Amniotic epithelial cell (primary cell): ENCODE data around the gene CDK8.

Source experiments
- DNase-seq: peaks from one replicate; pipeline ENCODE4 v3.0.0-alpha.2; 2010; ENCODE audit warnings: low read depth

Gene CDK8

DNA sequence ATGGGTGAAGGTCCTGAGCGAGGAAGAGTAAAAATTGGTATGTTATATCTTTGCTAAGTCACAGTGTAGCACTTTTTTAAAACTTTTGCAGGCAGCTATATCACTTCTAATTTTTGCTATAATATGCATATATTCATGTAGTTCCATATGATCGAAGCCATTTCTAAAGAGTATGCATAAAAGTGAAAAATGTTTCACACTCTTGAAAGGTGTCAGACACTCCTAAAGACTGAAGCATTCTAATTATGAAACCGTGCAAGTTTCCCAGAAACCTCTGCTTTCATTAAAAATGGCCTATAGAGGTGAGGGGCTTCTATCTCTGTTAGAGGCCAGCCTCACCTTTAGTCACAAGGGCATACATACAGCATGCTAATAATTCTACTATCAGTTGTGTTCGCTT, 128.9 kb downstream of the CDK8 start:
- no peak for DNase-seq

DNA sequence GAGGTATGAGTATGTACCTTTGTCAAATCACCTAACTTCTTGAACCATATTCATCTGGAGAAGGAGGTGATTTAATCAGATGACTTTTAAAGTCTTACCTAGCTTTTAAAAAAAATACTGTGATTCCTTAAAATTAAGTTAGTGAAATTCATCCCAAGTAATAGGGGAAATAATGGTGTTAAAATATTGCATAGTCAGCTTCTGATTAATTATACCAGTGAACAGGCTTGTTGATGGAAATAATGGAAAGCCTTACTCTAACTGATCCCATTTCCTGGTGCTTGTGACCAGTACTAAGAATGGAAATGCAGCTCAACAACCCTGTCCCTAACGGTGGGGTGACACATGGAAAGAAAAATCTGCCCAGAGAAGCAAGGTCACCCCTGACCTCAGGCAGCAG, 130.7 kb downstream of the CDK8 start:
- DNase-seq: no peak

DNA sequence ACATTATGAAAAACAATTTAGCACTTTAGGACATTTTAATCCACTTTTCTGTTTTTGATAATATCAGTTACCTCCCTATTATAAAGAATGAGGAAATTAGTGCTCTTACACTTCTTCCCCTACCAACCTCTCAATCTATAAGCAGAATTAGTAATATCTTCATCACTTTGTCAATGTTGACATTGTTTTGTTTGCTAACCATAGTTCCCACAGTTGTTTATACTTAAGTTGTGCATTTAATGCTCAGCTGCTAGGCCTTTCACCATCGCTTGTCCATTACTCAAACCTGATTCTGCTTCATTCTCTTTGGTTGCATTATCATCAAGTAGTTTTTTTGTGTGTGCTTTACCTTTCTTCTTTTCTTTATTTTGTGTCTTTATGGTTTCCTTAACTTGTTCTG, 132.1 kb downstream of the CDK8 start:
- peak; percentile 4 for DNase-seq

DNA sequence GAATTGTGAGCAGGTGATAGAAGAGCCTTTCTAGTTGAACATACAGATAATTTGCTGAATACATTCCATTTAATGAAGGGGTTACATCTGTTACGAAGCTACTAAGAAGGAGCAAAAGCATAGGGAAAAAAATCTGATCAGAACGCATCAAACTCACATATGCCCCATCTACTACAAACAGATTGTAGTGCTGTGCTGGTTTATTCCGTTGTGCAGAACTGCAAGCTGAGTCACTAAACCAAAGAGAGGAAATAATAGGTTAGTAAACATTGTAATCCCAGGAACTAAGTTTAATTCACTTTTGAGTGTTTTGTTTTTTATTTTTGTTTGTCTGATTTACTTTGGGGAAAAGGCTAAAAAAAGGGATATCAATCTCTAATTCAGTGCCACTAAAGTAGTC, 136.3 kb downstream of the CDK8 start:
- no peak for DNase-seq

DNA sequence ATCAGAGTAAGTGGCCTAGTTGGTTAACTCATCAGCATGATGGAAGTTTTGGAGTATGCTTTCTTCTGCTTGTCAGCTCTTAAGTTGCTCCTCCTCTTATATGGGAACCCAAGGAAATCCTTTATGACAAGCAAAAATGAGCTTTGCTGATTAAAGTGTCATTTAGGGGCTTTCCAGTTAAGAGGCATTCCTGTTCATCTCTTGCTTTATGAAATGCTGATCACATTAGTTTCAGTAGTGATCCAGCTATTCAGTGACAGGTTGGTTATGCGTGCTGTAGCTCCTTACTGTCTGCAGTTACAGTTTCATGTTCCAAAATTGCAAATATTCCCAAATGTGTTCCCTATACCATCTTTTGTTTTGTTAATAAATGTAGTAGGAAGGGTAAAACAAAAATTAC, 146.6 kb downstream of the CDK8 start:
- no peak for DNase-seq

DNA sequence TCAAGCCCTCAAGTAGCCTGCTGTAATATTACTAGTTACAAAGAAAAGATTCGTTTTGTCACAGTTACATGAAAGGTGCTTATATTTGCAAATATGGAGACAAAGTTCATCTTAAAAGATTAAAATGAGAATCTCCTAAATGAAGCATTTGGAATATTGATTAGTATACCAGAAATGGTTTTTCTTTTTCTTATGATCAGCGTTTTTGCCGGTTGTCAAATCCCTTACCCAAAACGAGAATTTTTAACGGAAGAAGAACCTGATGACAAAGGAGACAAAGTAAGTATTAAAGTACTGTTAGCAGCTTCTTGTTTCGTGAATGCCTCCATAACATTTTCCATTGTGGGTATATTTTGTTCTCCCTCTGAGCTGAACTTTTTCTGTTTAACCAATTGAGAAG, 147.1 kb downstream of the CDK8 start:
- DNase-seq: no peak

DNA sequence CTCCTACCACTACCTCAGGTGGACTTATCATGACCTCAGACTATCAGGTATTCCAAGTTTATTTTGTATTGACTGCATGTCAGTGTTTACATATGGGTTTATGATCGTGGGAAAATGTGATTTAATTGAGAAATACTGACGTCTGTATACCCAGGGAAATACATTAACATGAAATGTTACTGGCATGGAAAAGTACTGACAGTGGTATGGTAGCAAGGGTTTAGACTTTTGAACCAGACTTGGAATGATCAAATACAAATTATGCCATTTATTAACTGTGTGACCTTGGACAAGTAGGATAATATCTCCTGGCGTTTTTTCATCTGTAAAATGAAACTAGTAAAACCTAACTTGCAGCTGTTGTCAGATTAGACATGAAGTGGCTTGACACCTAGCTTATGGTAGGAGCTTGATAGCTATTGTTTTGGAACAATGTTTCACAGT, 147.7 kb downstream of the CDK8 start:
- no peak for DNase-seq

DNA sequence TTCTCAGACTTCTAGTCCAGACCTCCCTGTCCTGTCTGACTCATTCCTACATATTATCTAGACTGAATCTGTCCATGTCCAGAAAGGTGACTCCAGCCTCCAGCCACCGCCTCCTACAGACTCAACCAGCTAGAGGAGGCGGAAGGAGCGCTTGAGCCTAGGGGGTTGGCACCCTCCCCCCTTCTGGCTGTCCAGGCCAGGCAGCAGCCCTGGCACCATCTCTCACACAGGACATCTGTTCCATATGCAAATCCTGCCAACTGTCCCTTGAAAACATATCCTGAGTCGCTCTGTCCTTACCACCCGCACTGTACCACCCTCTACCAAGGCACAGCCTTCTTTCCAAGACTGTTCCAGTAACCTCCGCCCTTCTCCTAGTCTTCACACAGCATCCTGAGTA, 152.9 kb downstream of the CDK8 start:
- no peak for DNase-seq

DNA sequence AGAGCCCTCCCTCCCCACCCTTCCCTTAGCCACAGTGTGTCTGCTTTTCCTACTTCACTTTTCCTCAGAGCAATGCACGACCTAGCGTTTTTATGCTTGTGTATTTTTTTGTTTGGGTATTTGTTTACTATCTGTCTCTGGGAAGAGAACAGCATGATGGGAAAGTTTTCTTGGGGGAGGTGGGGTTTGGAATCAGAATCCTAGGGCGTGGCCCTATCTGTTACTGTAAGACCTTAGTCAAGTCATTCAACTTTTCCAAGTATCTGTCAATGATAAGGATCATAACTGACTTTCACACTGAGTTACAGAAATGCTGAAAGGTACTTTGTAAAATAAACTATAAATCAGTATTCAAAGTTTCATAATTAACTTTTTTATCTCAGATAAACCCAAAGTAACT, 157.3 kb downstream of the CDK8 start:
- no peak for DNase-seq

DNA sequence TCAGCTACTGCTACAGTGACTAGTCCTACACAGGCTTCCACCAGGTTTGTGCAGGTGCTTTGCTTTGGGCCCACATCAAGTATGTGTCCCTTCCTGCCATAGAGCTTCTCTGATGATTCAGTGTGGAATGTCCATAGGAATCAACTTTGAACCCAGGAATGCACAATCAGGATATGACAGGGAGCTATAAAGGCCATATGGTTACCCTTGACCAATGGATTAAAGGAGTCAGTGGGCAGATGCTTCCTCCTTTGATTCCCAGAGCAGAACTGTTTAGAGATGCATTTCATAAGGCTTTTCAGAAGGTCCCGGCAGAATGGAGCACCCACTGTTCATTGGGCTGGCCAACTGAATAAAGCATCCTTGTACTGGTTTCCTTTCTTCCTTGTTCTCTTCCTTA, 158.3 kb downstream of the CDK8 start:
- no peak for DNase-seq

DNA sequence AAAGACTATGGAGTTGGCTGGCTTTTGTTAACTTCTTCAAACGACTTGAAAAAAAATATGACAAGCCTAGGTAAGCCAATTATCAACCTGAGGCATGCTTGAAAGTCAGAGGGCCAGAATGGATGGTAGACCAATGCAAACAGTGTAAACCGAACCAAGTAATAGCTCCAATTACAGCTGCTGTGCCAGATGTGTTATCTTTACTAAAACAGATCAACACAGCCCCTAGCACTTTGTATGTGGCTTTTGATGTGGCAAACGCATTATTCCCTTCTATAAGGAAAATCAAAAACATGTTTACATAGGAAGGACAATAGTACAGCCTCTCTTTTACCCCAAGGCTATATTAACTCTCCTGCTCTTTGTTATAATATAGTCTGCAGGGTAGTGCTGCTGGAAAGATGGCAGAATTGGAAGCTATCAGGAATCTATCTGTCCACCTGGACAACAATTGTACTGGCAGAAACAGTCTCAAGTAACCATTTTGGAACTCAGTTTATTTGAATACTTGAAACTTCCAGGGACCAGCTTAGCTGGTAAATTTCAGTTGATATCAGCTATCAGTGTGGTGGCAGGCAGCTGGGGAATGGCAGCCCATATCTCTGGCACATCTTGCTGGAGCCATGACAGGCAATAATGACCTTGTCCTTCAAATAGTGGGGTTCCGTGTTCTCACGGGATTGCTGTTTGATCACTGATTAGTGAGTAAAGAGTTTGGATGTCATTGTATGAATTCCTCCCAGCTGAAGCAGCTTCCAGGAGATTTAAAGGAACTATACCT, 159.2 kb downstream of the CDK8 start:
- DNase-seq: no peak

DNA sequence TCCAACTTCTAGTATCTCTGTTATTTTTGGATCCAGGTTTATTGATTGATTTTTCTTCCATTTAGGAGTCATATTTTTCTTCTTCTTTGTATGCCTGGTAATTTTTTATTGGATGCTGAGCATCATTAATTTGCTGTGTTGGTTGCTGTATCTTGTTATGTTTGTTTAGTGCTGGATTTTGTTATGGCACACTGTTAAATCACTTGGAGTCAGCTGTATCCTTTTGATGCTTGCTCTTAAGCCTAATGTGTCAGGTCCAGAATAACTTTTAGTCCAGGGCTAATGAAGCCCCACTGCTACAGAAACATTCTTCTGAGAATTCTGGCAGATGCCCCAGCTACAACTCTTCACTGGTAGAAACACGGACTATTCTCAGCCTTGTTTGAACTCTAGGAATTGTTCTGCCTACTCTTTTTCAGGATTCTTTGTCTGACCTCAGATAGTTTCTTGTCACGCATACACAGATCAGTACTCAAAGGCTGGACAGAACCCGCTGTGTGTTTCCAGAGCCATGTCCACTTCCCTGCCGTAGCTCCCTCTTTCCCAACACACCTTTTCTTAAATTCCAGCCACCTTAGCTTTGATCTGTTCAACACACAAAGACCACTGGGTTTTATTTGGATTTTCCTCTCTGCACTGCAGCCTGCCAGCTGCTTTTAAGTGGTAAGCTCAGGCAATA, 166.5 kb downstream of the CDK8 start:
- DNase-seq: no peak

DNA sequence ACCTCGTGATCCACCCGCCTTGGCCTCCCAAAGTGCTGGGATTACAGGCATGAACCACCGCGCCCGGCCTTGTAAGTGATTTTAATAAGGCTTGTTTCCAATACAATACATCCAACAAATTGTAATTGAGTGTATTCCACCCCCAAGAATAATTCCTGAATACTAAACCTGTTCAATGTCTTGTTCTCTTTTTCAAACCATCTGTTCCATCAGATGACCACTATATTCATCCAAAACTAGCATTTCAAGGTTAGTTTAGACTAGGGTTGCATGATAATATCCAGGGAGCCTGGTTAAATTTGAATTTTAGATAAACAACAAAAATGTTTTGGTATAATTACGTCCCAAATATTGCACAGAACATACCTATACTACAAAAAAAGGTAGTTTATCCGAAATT, 168.1 kb downstream of the CDK8 start:
- no peak for DNase-seq

DNA sequence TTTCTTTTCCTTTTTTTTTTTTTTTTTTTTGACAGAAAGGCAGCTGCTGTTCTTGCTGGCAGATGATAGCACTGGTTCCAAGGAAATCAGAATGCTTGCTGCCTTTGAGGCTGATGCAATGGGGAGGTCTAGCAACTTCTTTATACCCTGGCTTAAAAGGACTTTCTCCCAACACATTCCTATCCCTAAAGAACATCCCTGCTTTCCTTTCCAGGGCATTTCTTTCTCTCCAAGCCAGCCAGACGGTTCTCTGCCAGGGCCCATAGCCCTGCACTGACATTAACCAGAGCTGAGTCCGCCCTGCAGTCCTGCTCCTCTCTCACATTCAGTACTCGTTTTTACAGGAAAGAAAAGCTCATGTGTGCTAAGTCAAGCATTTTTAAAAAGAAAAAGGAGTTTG, 169.7 kb downstream of the CDK8 start:
- peak; percentile 20 for DNase-seq

DNA sequence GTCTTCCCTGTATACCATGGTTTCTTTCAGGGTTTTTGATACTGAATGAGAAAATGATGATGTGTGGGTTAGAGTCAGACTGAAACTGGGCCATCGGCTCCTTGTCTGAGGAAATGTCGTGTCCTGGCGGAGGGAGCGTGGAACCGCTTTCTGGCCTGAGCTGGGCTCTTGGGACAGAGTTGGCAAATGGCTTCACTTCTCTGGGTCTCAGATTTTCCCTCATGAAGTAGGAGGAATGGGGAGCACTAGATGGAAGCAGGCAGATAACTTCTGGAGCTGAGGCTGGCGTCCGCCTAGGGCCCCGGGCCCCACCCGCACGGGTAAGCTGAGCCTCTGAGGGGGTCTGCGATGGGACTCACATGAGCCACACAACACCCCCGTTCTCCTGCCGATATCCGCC, 170.3 kb downstream of the CDK8 start:
- no peak for DNase-seq

DNA sequence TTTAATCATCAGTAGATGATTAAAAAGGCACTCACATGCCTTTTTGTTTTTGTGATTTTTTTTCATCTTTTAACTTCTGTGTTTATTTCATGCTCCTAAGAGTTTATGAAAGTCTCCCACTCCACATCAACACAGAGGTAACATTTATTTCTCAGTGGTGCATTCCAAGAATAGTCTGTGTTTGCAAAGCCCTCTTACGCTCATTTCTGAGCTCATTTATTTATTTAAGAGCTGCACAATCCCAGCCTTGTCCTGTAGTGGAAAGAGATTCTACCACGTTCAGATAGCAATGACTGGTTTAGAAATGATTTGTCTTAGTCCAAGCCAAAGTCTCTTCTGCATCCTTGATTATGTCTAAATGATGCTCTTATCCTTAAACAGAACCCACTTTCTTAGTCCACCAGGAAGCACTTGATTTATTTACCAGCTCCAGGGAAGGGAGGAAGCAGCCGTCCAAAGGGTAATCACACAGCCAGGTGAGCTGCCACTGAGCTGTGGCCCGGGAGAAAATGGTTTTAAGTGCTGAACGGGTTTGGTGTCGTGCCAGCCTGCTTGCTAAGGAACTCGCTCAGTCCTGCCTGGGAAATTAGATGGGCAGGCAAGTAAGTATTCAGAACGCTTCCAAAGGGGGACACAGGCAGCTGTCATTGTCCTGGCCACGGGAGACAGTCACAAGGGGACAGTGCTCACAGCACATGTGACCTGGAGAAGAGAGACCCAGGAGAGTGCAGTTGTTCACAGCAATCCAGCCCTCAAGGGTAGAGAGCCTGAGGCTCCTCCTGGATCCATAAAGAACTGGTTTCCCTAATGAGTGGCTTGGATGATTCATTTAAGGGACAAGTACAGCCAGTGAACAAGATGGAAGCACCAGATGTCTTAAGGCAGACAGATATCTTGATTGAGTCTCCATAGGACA, 171.8 kb downstream of the CDK8 start:
- DNase-seq: no peak

DNA sequence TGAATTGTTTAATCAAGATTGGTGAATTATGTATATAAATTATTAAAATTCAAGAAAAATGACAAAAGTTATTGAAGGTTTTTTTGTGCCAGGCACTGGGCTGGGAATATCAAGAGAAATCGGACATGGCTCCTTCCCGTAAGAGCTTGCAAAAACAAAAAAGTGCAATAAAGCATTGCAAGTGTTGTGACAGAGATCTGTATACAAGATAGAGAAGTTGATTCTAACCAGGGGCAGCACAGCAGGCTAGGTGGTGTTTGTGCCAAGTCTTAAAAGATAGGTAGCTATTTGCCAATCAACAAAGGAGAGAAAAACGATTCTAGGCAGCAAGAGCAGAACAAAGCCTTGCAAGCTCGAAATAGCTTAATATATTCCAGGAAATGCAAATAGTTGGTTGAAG, 179.8 kb downstream of the CDK8 start:
- DNase-seq: no peak

DNA sequence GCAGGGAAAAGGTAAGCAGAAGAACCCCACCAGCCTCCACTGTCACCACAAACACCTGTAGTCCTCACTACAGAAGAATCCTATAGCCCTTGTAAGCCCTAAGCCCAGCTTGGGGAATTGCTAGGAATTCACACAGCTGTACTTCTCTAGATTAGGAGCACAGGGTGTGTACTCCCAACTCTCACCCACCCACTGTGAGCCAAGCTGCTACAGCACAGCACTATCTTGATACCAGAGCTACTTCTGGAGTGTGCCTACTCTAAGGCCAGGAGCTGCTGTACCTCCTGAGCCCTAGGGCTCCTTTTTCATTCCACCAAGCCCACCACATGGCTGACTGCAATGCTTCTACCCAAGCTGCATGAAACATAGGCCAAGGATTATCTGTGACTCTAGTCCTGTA, 181.2 kb downstream of the CDK8 start:
- no peak for DNase-seq

DNA sequence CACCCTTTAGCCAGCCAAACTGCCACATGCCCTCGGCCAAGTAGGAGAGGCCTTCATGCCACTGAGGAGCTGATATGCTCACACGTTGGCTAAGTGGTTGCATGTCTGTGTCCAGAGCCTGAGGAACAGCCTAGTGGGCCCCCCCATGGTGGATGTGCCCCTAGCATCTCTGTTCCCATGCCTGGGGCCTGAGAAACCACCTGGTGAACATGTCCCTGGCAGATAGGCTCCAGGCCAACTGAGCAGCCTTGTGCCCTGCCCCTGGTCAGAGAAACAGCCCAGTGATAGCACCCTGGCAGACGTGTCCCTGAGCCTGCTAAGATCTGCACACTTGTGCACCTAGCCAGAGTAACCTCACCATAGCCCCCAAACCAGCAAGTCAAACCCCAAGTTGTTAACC, 181.7 kb downstream of the CDK8 start:
- DNase-seq: no peak

DNA sequence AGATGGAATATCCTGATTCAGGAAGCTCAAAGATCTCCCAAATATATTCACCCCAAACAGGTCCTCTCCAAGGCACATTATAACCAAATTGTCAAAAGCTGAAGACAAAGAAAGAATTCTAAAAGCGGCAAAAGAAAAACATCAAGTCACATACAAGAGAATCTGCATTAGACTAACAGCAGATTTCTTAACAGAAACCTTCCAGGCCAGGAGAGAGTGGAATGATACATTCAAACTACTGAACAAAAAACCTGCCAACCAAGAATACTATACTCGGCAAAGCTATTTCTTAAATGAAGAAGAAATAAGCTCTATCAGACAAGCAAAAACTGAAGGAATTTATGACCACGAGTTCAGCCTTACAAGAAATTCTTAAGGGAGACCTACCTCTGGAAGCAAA, 183.0 kb downstream of the CDK8 start:
- no peak for DNase-seq

DNA sequence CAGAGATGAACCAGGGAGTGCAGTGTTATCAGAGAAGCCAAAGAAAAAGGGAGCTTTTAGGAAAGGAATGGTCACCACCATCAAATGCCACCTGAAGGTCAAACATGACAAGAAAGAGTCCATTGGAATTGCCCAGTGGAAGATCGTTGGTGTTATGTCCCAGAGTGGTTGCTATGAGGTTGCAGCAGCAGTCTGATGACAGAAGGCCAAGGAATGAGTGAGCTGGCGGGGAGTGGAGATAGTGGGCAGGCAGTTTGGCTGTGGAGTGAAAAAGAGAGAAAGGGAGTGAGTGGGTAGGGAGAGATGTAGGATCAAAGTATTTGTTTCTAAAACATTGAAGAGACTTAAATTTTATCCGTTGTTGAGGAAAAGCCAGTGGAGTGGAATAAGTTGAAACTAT, 186.2 kb downstream of the CDK8 start:
- DNase-seq: no peak

DNA sequence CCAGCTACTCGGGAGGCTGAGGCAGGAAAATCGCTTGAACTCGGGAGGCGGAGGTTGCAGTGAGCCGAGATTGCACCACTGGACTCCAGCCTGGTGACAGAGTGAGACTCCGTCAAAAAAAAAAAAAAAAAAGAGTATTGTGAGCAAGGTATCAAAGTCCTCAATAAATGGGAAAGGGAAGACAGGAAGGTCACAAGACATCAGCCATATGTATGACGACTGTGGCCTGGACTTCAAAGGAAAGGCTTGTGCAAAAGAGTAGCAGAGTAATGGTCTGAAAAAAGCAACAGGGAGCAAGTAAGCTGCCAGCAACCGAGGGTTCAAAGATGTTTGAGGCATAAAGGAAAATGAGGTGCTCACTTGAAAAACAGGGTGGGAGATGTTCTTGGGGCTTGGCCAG, 187.5 kb downstream of the CDK8 start:
- no peak for DNase-seq

DNA sequence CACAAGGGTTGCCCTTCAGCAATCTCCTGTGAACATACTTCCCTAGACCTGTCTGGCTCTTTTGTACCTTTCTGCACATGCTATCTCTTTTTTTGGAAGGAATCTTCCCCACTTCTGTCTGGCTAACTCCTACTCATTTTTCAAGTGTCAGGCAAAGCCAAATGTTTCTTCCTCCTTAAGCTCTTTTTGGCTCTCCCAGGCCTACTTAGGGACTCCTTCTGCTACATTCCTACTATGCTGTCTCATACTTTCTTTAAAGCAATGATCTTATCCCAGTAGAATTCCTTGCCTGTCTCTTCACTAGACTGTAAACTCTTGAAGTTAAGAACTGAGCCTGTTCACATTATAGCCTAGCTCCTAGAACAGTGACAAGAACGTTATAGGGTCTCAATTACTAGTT, 188.6 kb downstream of the CDK8 start:
- DNase-seq: peak; percentile 7
